ENCODE measurements around the gene SLC22A12. TPM values are rescaled to one million over a fixed set of nuclear protein-coding genes. Genes with fewer than 3 reads are reported as not detected.

The SLC22A12 gene
- total RNA-seq, 1 donor from 2014 or later: not detected

DNA sequence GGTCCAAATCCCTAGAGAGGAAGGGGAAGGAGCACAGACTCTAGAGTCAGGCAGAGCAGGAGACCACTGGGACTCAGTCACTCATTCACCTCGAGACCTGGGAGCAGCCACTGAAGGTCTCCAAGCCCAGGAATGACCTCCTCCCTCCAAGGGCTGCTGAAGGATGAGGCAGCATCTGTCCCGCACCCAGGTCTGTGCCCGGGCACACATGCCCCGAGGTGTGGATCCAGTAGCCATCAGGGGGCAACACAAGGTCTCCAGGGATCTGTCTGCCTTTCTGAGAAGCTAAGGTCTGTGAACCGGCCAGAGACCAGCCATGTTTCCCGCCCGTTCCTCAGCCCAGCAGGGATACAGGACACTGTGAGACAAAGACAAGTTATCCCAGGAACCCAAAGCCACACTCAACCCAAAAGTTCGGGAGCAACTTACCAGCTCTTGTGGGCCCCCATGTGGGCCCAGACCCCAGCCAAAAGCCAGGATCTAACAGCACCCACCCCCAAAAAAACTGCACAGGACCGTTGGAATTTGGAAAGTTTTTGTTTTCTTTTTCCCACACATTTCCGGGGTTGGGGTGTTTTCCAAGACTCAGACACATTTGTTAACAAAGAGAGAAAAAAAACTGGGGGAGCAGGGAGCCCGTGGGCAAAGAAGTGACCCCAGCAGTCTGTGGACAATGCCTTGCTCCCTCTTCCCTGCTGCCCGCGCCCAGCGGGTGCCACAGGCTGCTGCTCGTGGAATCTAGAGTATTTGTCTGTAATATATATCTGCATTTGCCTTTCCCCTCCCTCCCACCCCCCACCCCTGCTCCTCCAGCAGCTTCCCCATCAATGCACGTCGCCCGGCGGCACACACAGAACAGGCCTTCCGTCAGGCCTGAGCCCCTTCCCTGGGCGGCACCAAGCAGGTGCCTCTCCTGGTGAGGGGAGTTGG, 14.9 kb downstream of the SLC22A12 start:
- Mint-ChIP-seq H3K9me3 (no peaks in the 10 kb centered on the region), H3K4me1 (ENCODE audit: unreplicated experiment) (peaks cover 10% of the 10 kb centered on the region), H3K36me3 (no peaks in the 10 kb centered on the region), H3K27me3 (no peaks in the 10 kb centered on the region), H3K27ac (no peak overlapping the region), H3K4me3 (no peak overlapping the region)
- TF ChIP-seq, protein P1, sequence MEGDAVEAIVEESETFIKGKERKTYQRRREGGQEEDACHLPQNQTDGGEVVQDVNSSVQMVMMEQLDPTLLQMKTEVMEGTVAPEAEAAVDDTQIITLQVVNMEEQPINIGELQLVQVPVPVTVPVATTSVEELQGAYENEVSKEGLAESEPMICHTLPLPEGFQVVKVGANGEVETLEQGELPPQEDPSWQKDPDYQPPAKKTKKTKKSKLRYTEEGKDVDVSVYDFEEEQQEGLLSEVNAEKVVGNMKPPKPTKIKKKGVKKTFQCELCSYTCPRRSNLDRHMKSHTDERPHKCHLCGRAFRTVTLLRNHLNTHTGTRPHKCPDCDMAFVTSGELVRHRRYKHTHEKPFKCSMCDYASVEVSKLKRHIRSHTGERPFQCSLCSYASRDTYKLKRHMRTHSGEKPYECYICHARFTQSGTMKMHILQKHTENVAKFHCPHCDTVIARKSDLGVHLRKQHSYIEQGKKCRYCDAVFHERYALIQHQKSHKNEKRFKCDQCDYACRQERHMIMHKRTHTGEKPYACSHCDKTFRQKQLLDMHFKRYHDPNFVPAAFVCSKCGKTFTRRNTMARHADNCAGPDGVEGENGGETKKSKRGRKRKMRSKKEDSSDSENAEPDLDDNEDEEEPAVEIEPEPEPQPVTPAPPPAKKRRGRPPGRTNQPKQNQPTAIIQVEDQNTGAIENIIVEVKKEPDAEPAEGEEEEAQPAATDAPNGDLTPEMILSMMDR (conservative IDR thresholded peaks at IDR 0.05): no peak
- DNase-seq (ENCODE audit: extremely low spot score, unreplicated experiment): no peak

DNA sequence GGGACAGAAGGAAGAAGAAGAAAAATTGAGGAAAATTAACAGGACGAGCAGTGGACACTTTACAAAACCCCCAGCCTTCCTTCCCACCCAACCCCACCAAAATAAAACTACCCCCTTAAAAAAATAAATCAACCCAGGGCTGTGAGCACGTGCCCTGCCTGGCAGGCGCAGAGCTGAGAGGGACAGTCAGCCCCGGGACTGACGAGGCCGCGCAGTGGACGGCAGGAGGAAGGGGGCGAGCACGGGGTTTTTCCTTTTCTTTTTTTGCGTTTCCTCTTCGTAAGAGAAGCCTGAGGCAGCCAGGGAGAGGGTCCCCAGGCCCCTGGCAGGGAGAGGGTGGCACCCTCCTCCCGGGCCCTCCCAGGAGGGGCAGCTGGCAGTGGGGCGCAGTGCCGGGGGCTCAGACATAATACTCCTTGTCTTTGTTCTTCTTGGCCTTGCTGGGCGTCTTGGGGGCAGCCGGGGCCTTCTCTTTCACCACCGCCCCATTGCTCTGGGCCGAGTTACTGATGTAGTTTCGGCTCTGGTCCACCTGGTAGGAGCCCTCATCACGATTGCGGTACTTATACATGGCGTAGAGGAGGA, 15.9 kb downstream of the SLC22A12 start:
- no peak overlapping the region for H3K27ac Mint-ChIP-seq
- no peaks in the 10 kb centered on the region for H3K27me3 Mint-ChIP-seq
- no peaks in the 10 kb centered on the region for H3K36me3 Mint-ChIP-seq

DNA sequence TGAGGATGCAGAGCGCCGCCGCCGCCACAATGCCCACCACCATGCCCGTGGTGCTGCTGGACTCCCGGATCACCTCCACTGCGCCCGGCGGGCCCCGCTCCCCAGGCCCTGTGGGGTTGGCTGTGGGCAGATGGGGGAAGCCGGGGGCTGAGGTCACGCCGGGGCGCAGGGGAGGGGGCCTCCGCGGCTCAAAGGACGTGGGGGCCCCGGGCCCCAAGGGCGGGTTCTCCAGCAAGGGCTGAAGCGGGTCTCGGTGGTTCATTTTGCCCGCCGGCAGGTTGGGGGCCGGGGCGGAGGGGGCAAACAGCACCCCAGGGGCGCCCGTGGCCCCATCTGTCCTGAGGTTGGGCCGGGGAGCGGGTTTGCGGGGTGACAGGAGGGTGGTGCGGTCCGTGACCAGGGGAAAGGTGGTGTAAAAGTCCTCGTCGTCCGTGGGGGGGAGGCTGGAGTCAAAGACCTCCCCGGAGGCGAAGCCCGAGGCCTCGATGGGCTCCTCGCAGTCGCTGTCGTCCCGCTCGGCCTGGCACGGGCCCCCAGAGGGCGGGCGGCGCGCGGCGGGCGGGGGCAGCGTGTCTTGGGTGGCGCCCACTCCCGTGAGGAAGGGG, 16.5 kb downstream of the SLC22A12 start:
- no peak for DNase-seq (ENCODE audit: extremely low spot score, unreplicated experiment)

More for the DNA sequence above, 15.9 kb downstream of the SLC22A12 start:
- DNase-seq (ENCODE audit: extremely low spot score, unreplicated experiment): no peak
- Mint-ChIP-seq H3K9me3 (no peaks in the 10 kb centered on the region), H3K4me1 (ENCODE audit: unreplicated experiment) (peaks cover 10% of the 10 kb centered on the region), H3K4me3 (no peak overlapping the region)
- TF ChIP-seq, protein P1 (conservative IDR thresholded peaks at IDR 0.05): no peak

DNA sequence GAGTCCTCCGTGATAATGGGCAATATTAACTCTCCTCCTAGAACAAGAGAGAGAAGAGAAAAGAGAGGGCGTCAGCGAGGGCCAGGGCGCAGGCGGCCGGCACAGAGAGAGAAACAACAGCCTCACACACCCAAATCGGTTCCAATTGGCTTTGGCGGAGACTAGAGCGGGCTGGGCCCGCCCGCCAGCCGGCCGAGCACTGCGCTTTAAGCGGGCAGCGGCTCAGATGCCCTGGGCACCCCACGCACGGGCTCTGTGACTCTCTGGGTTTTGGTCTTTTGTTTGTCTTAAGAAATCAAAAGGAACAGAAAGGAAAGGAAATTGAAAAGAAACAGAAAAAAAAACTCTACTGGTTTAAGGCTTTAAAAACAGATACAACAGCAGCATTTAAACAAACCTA, 17.0 kb downstream of the SLC22A12 start:
- TF ChIP-seq, protein P1 (conservative IDR thresholded peaks at IDR 0.05): no peak
- no peaks in the 10 kb centered on the region for H3K36me3 Mint-ChIP-seq
- H3K4me3 Mint-ChIP-seq: no peak overlapping the region
- H3K9me3 Mint-ChIP-seq: no peaks in the 10 kb centered on the region
- H3K27ac Mint-ChIP-seq: no peak overlapping the region
- DNase-seq (ENCODE audit: extremely low spot score, unreplicated experiment): no peak
- no peaks in the 10 kb centered on the region for H3K27me3 Mint-ChIP-seq
- peaks cover 10% of the 10 kb centered on the region for H3K4me1 Mint-ChIP-seq (ENCODE audit: unreplicated experiment)

More for the DNA sequence above, 16.5 kb downstream of the SLC22A12 start:
- Mint-ChIP-seq H3K4me3 (no peak overlapping the region), H3K36me3 (no peaks in the 10 kb centered on the region), H3K9me3 (no peaks in the 10 kb centered on the region), H3K27me3 (no peaks in the 10 kb centered on the region), H3K4me1 (ENCODE audit: unreplicated experiment) (peaks cover 10% of the 10 kb centered on the region), H3K27ac (no peak overlapping the region)
- TF ChIP-seq, protein P1 (conservative IDR thresholded peaks at IDR 0.05): no peak

DNA sequence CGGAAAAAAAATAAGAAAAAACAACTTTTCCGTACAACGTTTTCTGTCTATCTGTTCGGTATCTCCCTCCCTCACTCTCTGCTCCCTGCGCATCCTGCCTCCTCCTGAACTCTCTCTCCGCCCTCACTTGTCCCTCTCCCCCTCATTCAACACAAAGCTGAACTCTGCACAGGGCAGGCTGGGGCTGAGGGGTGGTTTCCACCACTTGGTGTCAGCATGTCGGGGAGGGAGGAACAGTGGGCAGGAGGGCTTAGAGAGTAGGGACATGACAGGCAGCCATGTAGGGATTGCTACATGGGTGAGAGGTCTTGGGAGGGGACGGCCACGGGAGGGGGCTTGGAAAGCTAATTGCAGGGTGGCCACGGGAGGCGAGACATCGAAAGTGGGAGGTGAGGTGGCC, 17.6 kb downstream of the SLC22A12 start:
- Mint-ChIP-seq H3K27me3 (no peaks in the 10 kb centered on the region), H3K36me3 (no peaks in the 10 kb centered on the region), H3K4me3 (peak overlapping the region; percentile 41), H3K27ac (peak overlapping the region; percentile 39), H3K9me3 (no peaks in the 10 kb centered on the region), H3K4me1 (ENCODE audit: unreplicated experiment) (peaks cover 10% of the 10 kb centered on the region)
- DNase-seq (ENCODE audit: extremely low spot score, unreplicated experiment): no peak
- TF ChIP-seq, protein P1 (conservative IDR thresholded peaks at IDR 0.05): no peak

Measured in type B pancreatic cell (in vitro differentiated cells).